ENCODE results near the gene LGI4.

LGI4 gene

DNA sequence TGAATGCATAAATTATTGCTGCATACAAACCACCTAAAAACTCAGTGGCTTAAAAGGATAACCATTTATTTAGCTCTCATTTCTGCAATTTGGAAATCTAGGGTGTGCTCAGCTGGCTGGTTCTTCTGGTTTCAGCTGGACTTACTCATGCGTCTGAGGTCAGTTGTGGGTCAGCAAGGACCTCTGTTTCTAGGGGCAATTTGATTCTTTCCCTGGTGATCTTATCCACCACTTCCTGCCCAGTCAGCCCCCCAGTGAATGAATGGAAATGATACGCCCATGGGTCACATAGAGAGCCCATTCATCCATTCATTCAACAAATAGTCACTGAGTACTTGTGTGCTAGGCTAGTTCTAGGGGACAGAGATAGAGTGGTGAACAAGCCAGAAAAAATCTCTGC, 29.6 kb upstream of the LGI4 start:
- no peak overlapping the region for H4K8ac ChIP-seq (ENCODE audit: low read depth, low read length)

DNA sequence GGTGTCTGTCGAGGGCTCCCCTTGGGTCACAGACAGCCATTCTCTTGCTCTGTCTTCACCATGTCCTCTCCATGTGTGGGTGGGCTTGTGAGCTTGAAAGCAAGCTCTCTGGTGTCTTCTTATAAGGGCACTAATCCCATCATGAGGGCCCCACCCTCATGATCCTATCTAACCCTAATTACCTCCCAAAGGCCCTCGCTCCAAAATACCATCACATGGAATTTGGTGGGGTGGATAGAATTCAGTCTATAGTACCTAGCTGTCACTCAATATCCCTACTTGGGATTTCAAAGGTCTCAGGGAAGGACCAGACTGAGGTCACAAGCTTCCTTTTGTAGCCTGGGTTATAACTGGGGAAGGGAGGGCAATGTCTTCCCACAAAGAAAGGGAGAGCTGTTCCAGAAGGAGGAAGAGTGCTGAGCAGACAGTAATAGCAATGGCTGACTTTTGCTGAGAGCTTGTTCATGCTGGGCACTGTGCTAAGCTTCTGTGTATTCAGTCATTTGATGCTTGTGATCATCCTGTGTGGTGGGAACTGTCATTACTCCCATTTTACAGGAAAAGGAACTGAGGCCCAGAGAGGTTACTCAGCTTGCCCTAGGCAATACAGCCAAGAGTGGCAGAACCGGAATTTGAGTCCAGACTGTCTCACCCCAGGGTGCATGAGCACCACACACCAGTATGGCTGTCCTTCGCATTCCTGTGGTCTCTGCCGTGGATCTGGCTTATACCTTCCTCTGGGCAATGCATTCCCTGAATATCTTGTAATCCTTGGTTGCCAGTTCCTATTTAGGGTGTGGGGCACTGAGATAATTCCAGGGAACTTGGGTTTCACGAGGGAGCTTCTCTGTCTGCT, 27.8 kb upstream of the LGI4 start:
- H3K27me3 ChIP-seq (ENCODE audit: control insufficient read depth in 3 of 3, insufficient read depth in 3 of 3, low read depth in 1 of 3, low read length in 3 of 3) = peaks cover 0 to 7% (median 0%) of the 10 kb centered on the region in 3 experiments
- no peak overlapping the region for H3K18ac ChIP-seq (ENCODE audit: low read length)
- H3K4me2 ChIP-seq (ENCODE audit: insufficient read depth, low read length, poor library complexity, severe bottlenecking) = no peak overlapping the region
- H2BK120ac ChIP-seq (ENCODE audit: low read depth, low read length) = no peak overlapping the region
- no peak overlapping the region for H3K4me3 ChIP-seq (ENCODE audit: low read length in 2 of 2)
- no peak overlapping the region for H3K27ac ChIP-seq (replicated peaks; ENCODE audit: low read length)
- H2BK15ac ChIP-seq (ENCODE audit: low read length) = no peak overlapping the region
- no peak overlapping the region for H2BK12ac ChIP-seq (ENCODE audit: low read length)
- H2BK5ac ChIP-seq (ENCODE audit: low read length) = no peak overlapping the region
- no peak overlapping the region for H4K91ac ChIP-seq (ENCODE audit: low read depth, low read length, poor library complexity)
- H3K9ac ChIP-seq (ENCODE audit: low read depth, low read length, poor library complexity) = no peak overlapping the region
- peaks cover 0 to 3% of the 10 kb centered on the region in 2 donors for H3K36me3 ChIP-seq (replicated peaks in 1 of 2; ENCODE audit: control insufficient read depth in 2 of 2, insufficient read depth in 2 of 2, low read length in 2 of 2)
- no peak for DNase-seq (ENCODE audit: low spot score)
- H2AFZ ChIP-seq (ENCODE audit: low read length) = no peak overlapping the region
- no CpG with 5 or more reads among the region's 6 CpGs for WGBS, 2 donors (ENCODE audit: extremely low coverage in 2 of 2, insufficient read length in 2 of 2, insufficient replicate concordance in 1 of 2)
- H2AK5ac ChIP-seq (ENCODE audit: low read depth, low read length) = no peak overlapping the region
- no peak overlapping the region for H3K4ac ChIP-seq (ENCODE audit: low read length)
- H3K14ac ChIP-seq (ENCODE audit: low read length) = no peak overlapping the region
- peaks cover 0 to 5% of the 10 kb centered on the region in 2 donors for H3K4me1 ChIP-seq (ENCODE audit: control insufficient read depth in 2 of 2, insufficient read depth in 1 of 2, low read depth in 1 of 2, low read length in 2 of 2)
- H3K9me3 ChIP-seq (replicated peaks in 1 of 2; ENCODE audit: control insufficient read depth in 2 of 2, insufficient read depth in 1 of 2, low read depth in 1 of 2, low read length in 2 of 2) = peaks cover 4 to 20% of the 10 kb centered on the region in 2 donors
- H3K79me1 ChIP-seq (ENCODE audit: low read depth, low read length) = no peaks in the 10 kb centered on the region
- no peak overlapping the region for H3K23ac ChIP-seq (ENCODE audit: low read depth, low read length, poor library complexity)
- no peak overlapping the region for H4K8ac ChIP-seq (ENCODE audit: low read depth, low read length)

More for the DNA sequence above, 29.6 kb upstream of the LGI4 start:
- no peak overlapping the region for H3K4ac ChIP-seq (ENCODE audit: low read length)
- no peaks in the 10 kb centered on the region for H3K27me3 ChIP-seq (ENCODE audit: control insufficient read depth in 3 of 3, insufficient read depth in 3 of 3, low read depth in 1 of 3, low read length in 3 of 3)
- H3K79me1 ChIP-seq (ENCODE audit: low read depth, low read length) = no peaks in the 10 kb centered on the region
- H3K18ac ChIP-seq (ENCODE audit: low read length) = no peak overlapping the region
- no peak overlapping the region for H2BK120ac ChIP-seq (ENCODE audit: low read depth, low read length)
- WGBS, 2 donors (ENCODE audit: extremely low coverage in 2 of 2, insufficient read length in 2 of 2, insufficient replicate concordance in 1 of 2) = no CpG with 5 or more reads among the region's 2 CpGs
- H2AK5ac ChIP-seq (ENCODE audit: low read depth, low read length) = no peak overlapping the region
- no peak for DNase-seq (ENCODE audit: low spot score)
- H2BK12ac ChIP-seq (ENCODE audit: low read length) = no peak overlapping the region
- H3K4me1 ChIP-seq (ENCODE audit: control insufficient read depth in 2 of 2, insufficient read depth in 1 of 2, low read depth in 1 of 2, low read length in 2 of 2) = peaks cover 0 to 5% of the 10 kb centered on the region in 2 donors
- H3K4me2 ChIP-seq (ENCODE audit: insufficient read depth, low read length, poor library complexity, severe bottlenecking) = no peak overlapping the region
- H3K36me3 ChIP-seq (replicated peaks in 1 of 2; ENCODE audit: control insufficient read depth in 2 of 2, insufficient read depth in 2 of 2, low read length in 2 of 2) = peaks cover 0 to 3% of the 10 kb centered on the region in 2 donors
- no peak overlapping the region for H3K23ac ChIP-seq (ENCODE audit: low read depth, low read length, poor library complexity)
- H2BK15ac ChIP-seq (ENCODE audit: low read length) = no peak overlapping the region
- no peak overlapping the region for H2BK5ac ChIP-seq (ENCODE audit: low read length)
- no peak overlapping the region for H3K27ac ChIP-seq (replicated peaks; ENCODE audit: low read length)
- no peak overlapping the region for H3K4me3 ChIP-seq (ENCODE audit: low read length in 2 of 2)
- peaks cover 4 to 20% of the 10 kb centered on the region in 2 donors for H3K9me3 ChIP-seq (replicated peaks in 1 of 2; ENCODE audit: control insufficient read depth in 2 of 2, insufficient read depth in 1 of 2, low read depth in 1 of 2, low read length in 2 of 2)
- no peak overlapping the region for H4K91ac ChIP-seq (ENCODE audit: low read depth, low read length, poor library complexity)
- H3K14ac ChIP-seq (ENCODE audit: low read length) = no peak overlapping the region
- no peak overlapping the region for H3K9ac ChIP-seq (ENCODE audit: low read depth, low read length, poor library complexity)
- H2AFZ ChIP-seq (ENCODE audit: low read length) = no peak overlapping the region

DNA sequence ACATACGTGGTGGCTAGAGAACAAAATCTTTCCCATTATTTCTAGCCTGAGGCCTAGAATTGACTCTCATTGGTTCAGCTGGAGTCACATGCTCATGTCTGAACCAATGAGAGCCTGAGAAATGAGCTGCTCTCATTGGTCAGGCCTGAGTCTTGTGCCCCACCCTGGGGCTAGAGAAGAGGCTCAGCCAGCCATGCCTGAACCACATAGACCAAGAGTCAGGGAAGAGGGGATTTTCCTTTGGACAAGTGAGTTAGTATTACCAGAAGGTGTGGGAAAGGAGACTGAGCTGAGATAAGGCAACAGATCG, 26.5 kb upstream of the LGI4 start:
- WGBS, 2 donors (ENCODE audit: extremely low coverage in 2 of 2, insufficient read length in 2 of 2, insufficient replicate concordance in 1 of 2) = no CpG with 5 or more reads among the region's 2 CpGs

DNA sequence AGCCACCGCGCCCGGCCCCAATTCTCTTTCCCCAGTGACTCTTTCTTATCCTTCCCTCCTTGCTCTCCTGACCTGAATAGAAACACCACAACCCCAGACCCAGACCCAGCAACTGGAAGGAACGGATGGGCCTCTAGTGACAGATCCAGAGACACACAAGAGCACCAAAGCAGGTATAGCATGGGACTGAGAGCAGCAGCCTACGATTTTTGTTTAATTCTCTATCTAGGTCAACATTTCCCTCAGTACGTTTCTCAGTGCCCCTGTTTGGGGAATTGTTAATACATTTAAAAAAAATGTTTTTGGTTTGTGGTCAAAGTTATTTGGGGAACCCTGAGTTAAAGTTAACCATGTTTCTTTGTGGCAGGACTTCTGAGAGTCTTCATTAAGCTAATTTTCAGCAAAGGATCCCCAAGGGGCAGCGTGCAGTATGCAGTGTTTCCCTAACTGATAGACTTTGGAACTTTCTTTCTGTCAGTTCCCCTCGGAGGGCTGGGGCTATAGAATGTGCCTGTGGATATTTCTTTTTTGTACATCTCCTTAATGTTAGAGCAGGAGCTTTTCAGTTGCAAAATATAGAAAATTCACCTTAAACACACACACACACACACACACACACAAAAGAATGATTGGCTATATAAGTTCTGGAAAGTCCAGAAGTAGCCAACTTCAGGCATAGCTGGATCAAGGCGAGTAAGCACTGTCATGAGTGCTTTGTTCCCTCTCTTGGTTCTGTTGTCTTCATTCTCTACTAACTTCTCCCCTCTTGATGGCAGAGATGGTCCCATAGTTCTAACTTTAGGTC, 26.0 kb upstream of the LGI4 start:
- Histone ChIP-seq H3K4ac (ENCODE audit: low read length) (no peak overlapping the region), H2BK15ac (ENCODE audit: low read length) (no peak overlapping the region), H3K9ac (ENCODE audit: low read depth, low read length, poor library complexity) (no peak overlapping the region), H2AFZ (ENCODE audit: low read length) (no peak overlapping the region), H3K27me3 (ENCODE audit: control insufficient read depth in 3 of 3, insufficient read depth in 3 of 3, low read depth in 1 of 3, low read length in 3 of 3) (peaks cover 0 to 24% (median 1%) of the 10 kb centered on the region in 3 experiments), H4K91ac (ENCODE audit: low read depth, low read length, poor library complexity) (no peak overlapping the region), H2AK5ac (ENCODE audit: low read depth, low read length) (no peak overlapping the region), H3K23ac (ENCODE audit: low read depth, low read length, poor library complexity) (no peak overlapping the region), H3K4me2 (ENCODE audit: insufficient read depth, low read length, poor library complexity, severe bottlenecking) (no peak overlapping the region), H3K27ac (replicated peaks; ENCODE audit: low read length) (no peak overlapping the region), H3K18ac (ENCODE audit: low read length) (no peak overlapping the region), H3K9me3 (replicated peaks in 1 of 2; ENCODE audit: control insufficient read depth in 2 of 2, insufficient read depth in 1 of 2, low read depth in 1 of 2, low read length in 2 of 2) (peaks cover 0 to 16% of the 10 kb centered on the region in 2 donors), H3K4me3 (ENCODE audit: low read length in 2 of 2) (no peak overlapping the region), H2BK120ac (ENCODE audit: low read depth, low read length) (no peak overlapping the region), H4K8ac (ENCODE audit: low read depth, low read length) (no peak overlapping the region), H3K36me3 (replicated peaks in 1 of 2; ENCODE audit: control insufficient read depth in 2 of 2, insufficient read depth in 2 of 2, low read length in 2 of 2) (no peaks in the 10 kb centered on the region), H3K79me1 (ENCODE audit: low read depth, low read length) (no peaks in the 10 kb centered on the region), H2BK12ac (ENCODE audit: low read length) (no peak overlapping the region), H3K4me1 (ENCODE audit: control insufficient read depth in 2 of 2, insufficient read depth in 1 of 2, low read depth in 1 of 2, low read length in 2 of 2) (no peaks in the 10 kb centered on the region), H3K14ac (ENCODE audit: low read length) (no peak overlapping the region), H2BK5ac (ENCODE audit: low read length) (no peak overlapping the region)
- WGBS, 2 donors (ENCODE audit: extremely low coverage in 2 of 2, insufficient read length in 2 of 2, insufficient replicate concordance in 1 of 2) = no CpG with 5 or more reads among the region's 9 CpGs
- DNase-seq (ENCODE audit: low spot score) = no peak

More for the DNA sequence above, 26.5 kb upstream of the LGI4 start:
- Histone ChIP-seq H2BK15ac (ENCODE audit: low read length) (no peak overlapping the region), H3K14ac (ENCODE audit: low read length) (no peak overlapping the region), H2BK12ac (ENCODE audit: low read length) (no peak overlapping the region), H3K4me3 (ENCODE audit: low read length in 2 of 2) (peak overlapping the region in 1 of 2 donors; percentile 4), H4K91ac (ENCODE audit: low read depth, low read length, poor library complexity) (no peak overlapping the region), H2BK5ac (ENCODE audit: low read length) (no peak overlapping the region), H3K79me1 (ENCODE audit: low read depth, low read length) (no peaks in the 10 kb centered on the region), H3K27ac (replicated peaks; ENCODE audit: low read length) (no peak overlapping the region), H2AK5ac (ENCODE audit: low read depth, low read length) (no peak overlapping the region), H3K23ac (ENCODE audit: low read depth, low read length, poor library complexity) (no peak overlapping the region), H3K4ac (ENCODE audit: low read length) (no peak overlapping the region), H3K18ac (ENCODE audit: low read length) (no peak overlapping the region), H2AFZ (ENCODE audit: low read length) (no peak overlapping the region), H4K8ac (ENCODE audit: low read depth, low read length) (no peak overlapping the region), H3K27me3 (ENCODE audit: control insufficient read depth in 3 of 3, insufficient read depth in 3 of 3, low read depth in 1 of 3, low read length in 3 of 3) (peaks cover 0 to 19% (median 0%) of the 10 kb centered on the region in 3 experiments), H3K9ac (ENCODE audit: low read depth, low read length, poor library complexity) (no peak overlapping the region), H3K4me1 (ENCODE audit: control insufficient read depth in 2 of 2, insufficient read depth in 1 of 2, low read depth in 1 of 2, low read length in 2 of 2) (no peaks in the 10 kb centered on the region), H3K4me2 (ENCODE audit: insufficient read depth, low read length, poor library complexity, severe bottlenecking) (no peak overlapping the region), H2BK120ac (ENCODE audit: low read depth, low read length) (no peak overlapping the region), H3K9me3 (replicated peaks in 1 of 2; ENCODE audit: control insufficient read depth in 2 of 2, insufficient read depth in 1 of 2, low read depth in 1 of 2, low read length in 2 of 2) (peaks cover under 1 to 20% of the 10 kb centered on the region in 2 donors), H3K36me3 (replicated peaks in 1 of 2; ENCODE audit: control insufficient read depth in 2 of 2, insufficient read depth in 2 of 2, low read length in 2 of 2) (no peaks in the 10 kb centered on the region)
- DNase-seq (ENCODE audit: low spot score) = no peak
